ENCODE measurements around the gene LCMT1. TPM values are rescaled to one million over a fixed set of nuclear protein-coding genes. Genes with fewer than 3 reads are reported as not detected.

Gene LCMT1
- total and polyA plus RNA-seq, 2 donors (not counting 1 experiment from before 2014, with no cell fraction given) = 20.2 to 42.0 TPM

DNA sequence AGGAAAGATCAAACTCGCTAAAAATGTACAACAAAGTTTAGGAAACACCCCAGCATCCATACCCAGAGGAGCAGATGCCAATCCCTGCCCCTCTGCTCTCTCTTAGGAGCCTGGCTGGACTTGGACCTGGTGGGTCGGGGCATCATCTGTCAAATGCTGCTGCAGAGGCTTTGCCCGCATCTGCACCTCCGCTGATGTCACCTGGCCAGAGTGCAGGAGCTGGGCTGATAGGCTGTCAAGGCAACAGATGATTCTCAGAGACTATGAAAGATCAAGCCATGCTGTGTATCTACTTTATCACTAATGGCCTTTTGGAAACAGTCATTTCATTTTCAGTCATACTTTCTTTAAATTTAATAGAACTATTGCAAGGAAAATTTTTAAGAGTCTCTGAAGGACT lies 15.9 kb upstream of the LCMT1 start:
- no peaks in the 10 kb centered on the region for H3K9me3 Mint-ChIP-seq (ENCODE audit: insufficient read depth)
- no peaks in the 10 kb centered on the region for H3K9me3 ChIP-seq (ENCODE audit: control extremely low read depth in 1 of 3, control insufficient read depth in 2 of 3, insufficient read depth in 1 of 3, low read length in 2 of 3)
- no peaks in the 10 kb centered on the region for H3K27me3 ChIP-seq (replicated peaks in 1 of 4; ENCODE audit: control extremely low read depth in 1 of 4, control insufficient read depth in 3 of 4, insufficient read depth in 4 of 4, low read length in 3 of 4)
- peaks cover 15 to 19% of the 10 kb centered on the region in 2 donors for H3K4me1 ChIP-seq (ENCODE audit: control insufficient read depth in 2 of 2, insufficient read depth in 2 of 2, low read length in 2 of 2)
- peaks cover 3% of the 10 kb centered on the region for H3K79me2 ChIP-seq (ENCODE audit: control insufficient read depth, insufficient read depth, low read length)
- H2AFZ ChIP-seq (ENCODE audit: insufficient read depth, low read depth, low read length, poor library complexity, severe bottlenecking) = no peak overlapping the region
- H3K4me2 ChIP-seq (replicated peaks; ENCODE audit: low read depth, low read length, poor library complexity, severe bottlenecking) = no peak overlapping the region
- peaks cover 20% of the 10 kb centered on the region for H3K4me1 Mint-ChIP-seq
- intact Hi-C loops (cut with micrococcal nuclease) = no loop called here
- no peaks in the 10 kb centered on the region for H3K27me3 Mint-ChIP-seq
- POLR2A ChIA-PET = no interaction called here
- 97% methylated on average over 4 of the region's 4 CpGs for WGBS (ENCODE audit: insufficient coverage)
- ATAC-seq (ENCODE audit: low read depth) = no peak
- no peak overlapping the region for H3K27ac ChIP-seq (ENCODE audit: low read length in 2 of 2)
- no peak for TF ChIP-seq EZH2 (IDR thresholded peaks at IDR 0.05; ENCODE audit: borderline replicate concordance, insufficient read depth, low read depth, low read length, poor library complexity, severe bottlenecking)
- TF ChIP-seq, protein P1, sequence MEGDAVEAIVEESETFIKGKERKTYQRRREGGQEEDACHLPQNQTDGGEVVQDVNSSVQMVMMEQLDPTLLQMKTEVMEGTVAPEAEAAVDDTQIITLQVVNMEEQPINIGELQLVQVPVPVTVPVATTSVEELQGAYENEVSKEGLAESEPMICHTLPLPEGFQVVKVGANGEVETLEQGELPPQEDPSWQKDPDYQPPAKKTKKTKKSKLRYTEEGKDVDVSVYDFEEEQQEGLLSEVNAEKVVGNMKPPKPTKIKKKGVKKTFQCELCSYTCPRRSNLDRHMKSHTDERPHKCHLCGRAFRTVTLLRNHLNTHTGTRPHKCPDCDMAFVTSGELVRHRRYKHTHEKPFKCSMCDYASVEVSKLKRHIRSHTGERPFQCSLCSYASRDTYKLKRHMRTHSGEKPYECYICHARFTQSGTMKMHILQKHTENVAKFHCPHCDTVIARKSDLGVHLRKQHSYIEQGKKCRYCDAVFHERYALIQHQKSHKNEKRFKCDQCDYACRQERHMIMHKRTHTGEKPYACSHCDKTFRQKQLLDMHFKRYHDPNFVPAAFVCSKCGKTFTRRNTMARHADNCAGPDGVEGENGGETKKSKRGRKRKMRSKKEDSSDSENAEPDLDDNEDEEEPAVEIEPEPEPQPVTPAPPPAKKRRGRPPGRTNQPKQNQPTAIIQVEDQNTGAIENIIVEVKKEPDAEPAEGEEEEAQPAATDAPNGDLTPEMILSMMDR (IDR thresholded peaks at IDR 0.05) = no peak
- no peak overlapping the region for H3K4me3 ChIP-seq (ENCODE audit: control extremely low read depth in 1 of 5, extremely low read depth in 1 of 5, insufficient read depth in 1 of 5, low read depth in 2 of 5, low read length in 4 of 5)
- H3K9ac ChIP-seq (ENCODE audit: low read length) = no peak overlapping the region
- H4K20me1 ChIP-seq (ENCODE audit: control insufficient read depth, insufficient read depth, low read length, poor library complexity, severe bottlenecking) = no peaks in the 10 kb centered on the region
- no peak for DNase-seq
- CTCF ChIA-PET = no interaction called here
- H3K4me3 Mint-ChIP-seq = no peak overlapping the region
- no peak overlapping the region for H3K27ac Mint-ChIP-seq
- no peaks in the 10 kb centered on the region for H3K36me3 ChIP-seq (replicated peaks in 1 of 2; ENCODE audit: control extremely low read depth in 1 of 2, control insufficient read depth in 1 of 2, extremely low read depth in 1 of 2, insufficient read depth in 2 of 2, low read length in 1 of 2)

DNA sequence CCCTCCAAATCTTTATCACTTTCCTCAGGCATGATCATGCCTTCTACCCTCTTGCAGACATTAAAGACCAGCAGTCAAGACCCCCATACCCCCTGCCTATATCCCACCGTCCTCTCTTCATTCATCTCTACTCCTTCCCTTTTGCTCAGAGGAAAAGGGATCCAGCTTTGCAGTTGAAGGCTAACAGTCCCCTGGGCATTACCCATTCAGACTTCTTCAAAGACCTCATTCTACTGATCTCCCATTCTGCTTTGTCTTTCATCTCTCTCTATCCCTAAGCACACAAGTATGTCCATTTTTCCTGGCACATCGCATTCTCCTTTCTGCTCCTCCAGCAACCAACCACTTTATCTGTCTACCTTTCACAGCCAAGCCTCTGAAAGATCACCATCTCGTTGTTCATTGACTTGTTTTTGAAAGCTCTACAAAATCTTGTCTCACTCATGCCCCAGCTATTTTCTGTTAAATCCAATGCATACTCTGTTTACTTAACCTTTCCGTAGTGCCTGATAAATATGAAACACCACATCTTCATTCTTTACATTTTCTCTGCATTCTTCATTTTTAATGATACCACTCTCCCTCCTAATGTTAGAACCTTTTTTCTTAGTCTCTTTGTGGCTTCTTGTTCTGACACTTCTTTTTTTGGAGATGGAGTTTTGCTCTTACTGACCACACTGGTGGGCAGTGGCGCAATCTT lies 14.1 kb upstream of the LCMT1 start:
- H4K20me1 ChIP-seq (ENCODE audit: control insufficient read depth, insufficient read depth, low read length, poor library complexity, severe bottlenecking) = no peaks in the 10 kb centered on the region
- WGBS (ENCODE audit: insufficient coverage) = 59% methylated on average over 4 of the region's 5 CpGs
- ChIA-PET CTCF (no interaction called here), POLR2A (no interaction called here)
- no peaks in the 10 kb centered on the region for H3K36me3 ChIP-seq (replicated peaks in 1 of 2; ENCODE audit: control extremely low read depth in 1 of 2, control insufficient read depth in 1 of 2, extremely low read depth in 1 of 2, insufficient read depth in 2 of 2, low read length in 1 of 2)
- no peak overlapping the region for H3K4me2 ChIP-seq (replicated peaks; ENCODE audit: low read depth, low read length, poor library complexity, severe bottlenecking)
- TF ChIP-seq EZH2 (IDR thresholded peaks at IDR 0.05; ENCODE audit: borderline replicate concordance, insufficient read depth, low read depth, low read length, poor library complexity, severe bottlenecking) = no peak
- TF ChIP-seq, protein P1 (IDR thresholded peaks at IDR 0.05) = no peak
- H3K9me3 ChIP-seq (ENCODE audit: control extremely low read depth in 1 of 3, control insufficient read depth in 2 of 3, insufficient read depth in 1 of 3, low read length in 2 of 3) = no peaks in the 10 kb centered on the region
- DNase-seq = no peak
- no peak overlapping the region for H2AFZ ChIP-seq (ENCODE audit: insufficient read depth, low read depth, low read length, poor library complexity, severe bottlenecking)
- peaks cover 20% of the 10 kb centered on the region for H3K4me1 Mint-ChIP-seq
- intact Hi-C loops (cut with micrococcal nuclease) = no loop called here
- H3K9me3 Mint-ChIP-seq (ENCODE audit: insufficient read depth) = no peaks in the 10 kb centered on the region
- H3K4me3 Mint-ChIP-seq = no peak overlapping the region
- no peak overlapping the region for H3K27ac Mint-ChIP-seq
- no peak overlapping the region for H3K27ac ChIP-seq (ENCODE audit: low read length in 2 of 2)
- ATAC-seq (ENCODE audit: low read depth) = no peak
- no peaks in the 10 kb centered on the region for H3K27me3 ChIP-seq (replicated peaks in 1 of 4; ENCODE audit: control extremely low read depth in 1 of 4, control insufficient read depth in 3 of 4, insufficient read depth in 4 of 4, low read length in 3 of 4)
- no peaks in the 10 kb centered on the region for H3K27me3 Mint-ChIP-seq
- H3K4me1 ChIP-seq (ENCODE audit: control insufficient read depth in 2 of 2, insufficient read depth in 2 of 2, low read length in 2 of 2) = peaks cover 15 to 19% of the 10 kb centered on the region in 2 donors
- no peak overlapping the region for H3K9ac ChIP-seq (ENCODE audit: low read length)
- no peak overlapping the region for H3K4me3 ChIP-seq (ENCODE audit: control extremely low read depth in 1 of 5, extremely low read depth in 1 of 5, insufficient read depth in 1 of 5, low read depth in 2 of 5, low read length in 4 of 5)
- H3K79me2 ChIP-seq (ENCODE audit: control insufficient read depth, insufficient read depth, low read length) = peaks cover 3% of the 10 kb centered on the region
